WTC11 (cell line): ENCODE data around the gene NUDT22.

ENCODE experiments used
- CTCF ChIP-seq: fragments of 200-600 bp; IDR thresholded peaks from 2 replicates; pipeline ENCODE4 v1.8.0; 2022; ENCODE audit warnings: antibody characterized with exemption
- MXD4 ChIP-seq: fragments of 250-450 bp; sonication (Bioruptor Pico); IDR thresholded peaks from 2 replicates; pipeline ENCODE4 v1.8.0; 2021; ENCODE audit warnings: mild to moderate bottlenecking, moderate library complexity, borderline replicate concordance
- NFE2L1 ChIP-seq: sonication (generic); formaldehyde crosslinking; IDR thresholded peaks from 2 replicates; pipeline ENCODE4 v1.8.1; 2023; ENCODE audit warnings: missing genetic modification reagents
- RELA ChIP-seq: sonication (generic); formaldehyde crosslinking; IDR thresholded peaks from 2 replicates; pipeline ENCODE4 v1.8.1; 2022; ENCODE audit warnings: missing genetic modification reagents, mild to moderate bottlenecking, borderline replicate concordance

GRCh38 chr11:64256300-64256699 lies 30.2 kb downstream of the NUDT22 start:
- TF ChIP-seq CTCF (no peak), RELA (no peak), NFE2L1 (CRISPR knock-in tag) (no peak), MXD4 (no peak)
